Neural progenitor cell (in vitro differentiated cells): Measurements from ENCODE around the gene HSPB3.

ENCODE experiments used
- EZH2 ChIP-seq: fragments of 200-600 bp; sonication (generic); IDR thresholded peaks from 2 replicates; pipeline ENCODE4 v1.6.1; 2017; ENCODE audit warnings: antibody characterized with exemption, mild to moderate bottlenecking, moderate library complexity
- TF ChIP-seq, protein P1 (sequence below): fragments of 200-600 bp; sonication (generic); IDR thresholded peaks from 2 replicates; pipeline ENCODE4 v1.5.1; 2017; ENCODE audit warnings: antibody characterized with exemption, mild to moderate bottlenecking

DNA sequence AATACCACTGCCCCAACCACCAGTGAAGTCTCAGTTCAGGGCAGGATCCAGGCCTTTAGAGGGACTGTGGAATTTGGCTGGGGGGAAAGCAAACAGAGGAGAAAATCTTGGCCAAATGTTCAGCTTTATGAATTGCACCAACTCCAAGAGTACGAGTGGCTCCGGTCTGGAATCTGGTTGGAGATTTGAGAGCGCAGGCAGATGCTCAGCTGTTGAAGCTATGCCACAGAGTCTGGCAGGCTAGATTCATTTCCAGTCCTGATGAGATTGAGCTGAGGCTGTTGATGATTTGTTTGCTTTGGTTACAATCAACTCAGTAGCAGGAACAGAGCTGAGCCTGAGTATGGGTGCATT lies 9.1 kb upstream of the HSPB3 start:
- TF ChIP-seq, protein P1, sequence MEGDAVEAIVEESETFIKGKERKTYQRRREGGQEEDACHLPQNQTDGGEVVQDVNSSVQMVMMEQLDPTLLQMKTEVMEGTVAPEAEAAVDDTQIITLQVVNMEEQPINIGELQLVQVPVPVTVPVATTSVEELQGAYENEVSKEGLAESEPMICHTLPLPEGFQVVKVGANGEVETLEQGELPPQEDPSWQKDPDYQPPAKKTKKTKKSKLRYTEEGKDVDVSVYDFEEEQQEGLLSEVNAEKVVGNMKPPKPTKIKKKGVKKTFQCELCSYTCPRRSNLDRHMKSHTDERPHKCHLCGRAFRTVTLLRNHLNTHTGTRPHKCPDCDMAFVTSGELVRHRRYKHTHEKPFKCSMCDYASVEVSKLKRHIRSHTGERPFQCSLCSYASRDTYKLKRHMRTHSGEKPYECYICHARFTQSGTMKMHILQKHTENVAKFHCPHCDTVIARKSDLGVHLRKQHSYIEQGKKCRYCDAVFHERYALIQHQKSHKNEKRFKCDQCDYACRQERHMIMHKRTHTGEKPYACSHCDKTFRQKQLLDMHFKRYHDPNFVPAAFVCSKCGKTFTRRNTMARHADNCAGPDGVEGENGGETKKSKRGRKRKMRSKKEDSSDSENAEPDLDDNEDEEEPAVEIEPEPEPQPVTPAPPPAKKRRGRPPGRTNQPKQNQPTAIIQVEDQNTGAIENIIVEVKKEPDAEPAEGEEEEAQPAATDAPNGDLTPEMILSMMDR = no peak
- TF ChIP-seq EZH2 = no peak
